NOMO-1 treated with DMSO at 0.1 percent for 48 hours (cell line): ENCODE results near the gene HDGFL3.
"Not testable (repeated sequence)": the region's sequence is repeated elsewhere in the genome, so short reads cannot be mapped to it uniquely, and the experiment has no call there.

Experiments
- DNase-seq: peaks from one replicate; lab custom pipeline; 2025; ENCODE audit not compliant: unreplicated experiment; lab: John Stamatoyannopoulos, UW

HDGFL3 gene

GRCh38 chr15:83194528-83194927 lies 13.1 kb downstream of the HDGFL3 start:
- DNase-seq = no peak

GRCh38 chr15:83193721-83194120 lies 13.9 kb downstream of the HDGFL3 start:
- no peak for DNase-seq

GRCh38 chr15:83192742-83193141 lies 14.9 kb downstream of the HDGFL3 start:
- DNase-seq = no peak

GRCh38 chr15:83190450-83190849 lies 17.2 kb downstream of the HDGFL3 start:
- DNase-seq = no peak

GRCh38 chr15:83185561-83185960 lies 22.1 kb downstream of the HDGFL3 start:
- no peak for DNase-seq

- no peak for DNase-seq
Measured at GRCh38 chr15:83178869-83179325, 28.7 kb downstream of the HDGFL3 start.

GRCh38 chr15:83178390-83178789 lies 29.2 kb downstream of the HDGFL3 start:
- no peak for DNase-seq

GRCh38 chr15:83174891-83175290 lies 32.7 kb downstream of the HDGFL3 start:
- DNase-seq = no peak

- DNase-seq = no peak
Measured at GRCh38 chr15:83170474-83171165, 37.0 kb downstream of the HDGFL3 start.

- DNase-seq = not testable (repeated sequence)
Measured at GRCh38 chr15:83169576-83169975, 38.0 kb downstream of the HDGFL3 start.

- no peak for DNase-seq
Measured at GRCh38 chr15:83166830-83167229, 40.8 kb downstream of the HDGFL3 start.

- no peak for DNase-seq
Measured at GRCh38 chr15:83166218-83166617, 41.4 kb downstream of the HDGFL3 start.

- no peak for DNase-seq
Measured at GRCh38 chr15:83164771-83165404, 42.7 kb downstream of the HDGFL3 start.

GRCh38 chr15:83164111-83164770 lies 43.4 kb downstream of the HDGFL3 start:
- no peak for DNase-seq

GRCh38 chr15:83163032-83163431 lies 44.6 kb downstream of the HDGFL3 start:
- DNase-seq = no peak

- DNase-seq = no peak
Measured at GRCh38 chr15:83160741-83161140, 46.9 kb downstream of the HDGFL3 start.

GRCh38 chr15:83158393-83158792 lies 49.2 kb downstream of the HDGFL3 start:
- no peak for DNase-seq

- DNase-seq = no peak
Measured at GRCh38 chr15:83155942-83156341, 51.7 kb downstream of the HDGFL3 start.

GRCh38 chr15:83153288-83153687 lies 54.3 kb downstream of the HDGFL3 start:
- no peak for DNase-seq

GRCh38 chr15:83144771-83145170 lies 62.9 kb downstream of the HDGFL3 start:
- DNase-seq = no peak

GRCh38 chr15:83142151-83142550 lies 65.5 kb downstream of the HDGFL3 start:
- DNase-seq = not testable (repeated sequence)

GRCh38 chr15:83132861-83133523 lies 74.6 kb downstream of the HDGFL3 start:
- DNase-seq = no peak
